ENCODE data around the gene CACNG4. TPM values are rescaled to one million over a fixed set of nuclear protein-coding genes. Genes with fewer than 3 reads are reported as not detected.

Gene CACNG4
- total and polyA plus RNA-seq, 2 of the 4 experiments (the other 2 are of a cell fraction), result under 0.01 to 0.53 TPM

DNA sequence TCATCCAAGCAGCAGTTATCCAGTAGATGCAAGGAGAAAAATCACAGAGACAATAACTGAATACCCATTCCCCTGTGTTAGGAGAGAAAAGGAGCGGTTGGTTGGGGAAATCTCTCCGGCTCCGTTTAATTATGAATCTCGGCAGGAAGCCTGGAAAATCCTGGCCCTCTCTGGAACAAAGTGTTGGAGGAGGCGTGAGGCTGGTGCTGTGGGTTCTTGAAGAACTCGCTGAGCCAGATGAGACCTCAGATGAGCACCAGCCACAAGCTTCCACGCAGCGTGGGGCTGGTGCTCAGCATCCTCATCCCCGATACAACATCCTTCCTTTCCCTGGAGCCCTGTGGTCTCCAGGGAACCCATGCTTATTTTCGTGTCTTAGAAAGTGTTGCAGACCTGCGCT, 39.7 kb downstream of the CACNG4 start:
- H2BK120ac ChIP-seq (ENCODE audit: low read depth, low read length), result no peak overlapping the region
- no peak for DNase-seq
- H3K4me1 ChIP-seq (ENCODE audit: control insufficient read depth, insufficient read depth, low read length), result no peaks in the 10 kb centered on the region
- H3K9ac ChIP-seq (ENCODE audit: low read depth, low read length), result no peak overlapping the region
- no peak overlapping the region for H3K14ac ChIP-seq (replicated peaks; ENCODE audit: low read depth, low read length)
- no peak overlapping the region for H3K4me3 ChIP-seq (ENCODE audit: insufficient read depth, low read depth, low read length)
- TF ChIP-seq CTCF (conservative IDR thresholded peaks at IDR 0.05; ENCODE audit: low read depth, low read length) (no peak), MAZ (IDR thresholded peaks at IDR 0.05; ENCODE audit: borderline replicate concordance, low read depth, low read length) (no peak), RAD21 (IDR thresholded peaks at IDR 0.05; ENCODE audit: low read length) (no peak), SMC3 (IDR thresholded peaks at IDR 0.05; ENCODE audit: low read depth, low read length) (no peak), RFX5 (IDR thresholded peaks at IDR 0.05; ENCODE audit: low read depth, low read length) (no peak), CEBPB (IDR thresholded peaks at IDR 0.05; ENCODE audit: low read depth, low read length) (no peak), CHD1 (IDR thresholded peaks at IDR 0.05; ENCODE audit: low read depth, low read length) (no peak), MXI1 (IDR thresholded peaks at IDR 0.05; ENCODE audit: borderline replicate concordance, low read depth, low read length) (no peak), POLR2A (IDR thresholded peaks at IDR 0.05; ENCODE audit: low read depth, low read length) (no peak), BHLHE40 (IDR thresholded peaks at IDR 0.05; ENCODE audit: low read depth, low read length) (no peak)
- TF ChIP-seq, protein P1, sequence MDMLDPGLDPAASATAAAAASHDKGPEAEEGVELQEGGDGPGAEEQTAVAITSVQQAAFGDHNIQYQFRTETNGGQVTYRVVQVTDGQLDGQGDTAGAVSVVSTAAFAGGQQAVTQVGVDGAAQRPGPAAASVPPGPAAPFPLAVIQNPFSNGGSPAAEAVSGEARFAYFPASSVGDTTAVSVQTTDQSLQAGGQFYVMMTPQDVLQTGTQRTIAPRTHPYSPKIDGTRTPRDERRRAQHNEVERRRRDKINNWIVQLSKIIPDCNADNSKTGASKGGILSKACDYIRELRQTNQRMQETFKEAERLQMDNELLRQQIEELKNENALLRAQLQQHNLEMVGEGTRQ (IDR thresholded peaks at IDR 0.05; ENCODE audit: low read depth, low read length), result no peak
- TF ChIP-seq, protein P2, sequence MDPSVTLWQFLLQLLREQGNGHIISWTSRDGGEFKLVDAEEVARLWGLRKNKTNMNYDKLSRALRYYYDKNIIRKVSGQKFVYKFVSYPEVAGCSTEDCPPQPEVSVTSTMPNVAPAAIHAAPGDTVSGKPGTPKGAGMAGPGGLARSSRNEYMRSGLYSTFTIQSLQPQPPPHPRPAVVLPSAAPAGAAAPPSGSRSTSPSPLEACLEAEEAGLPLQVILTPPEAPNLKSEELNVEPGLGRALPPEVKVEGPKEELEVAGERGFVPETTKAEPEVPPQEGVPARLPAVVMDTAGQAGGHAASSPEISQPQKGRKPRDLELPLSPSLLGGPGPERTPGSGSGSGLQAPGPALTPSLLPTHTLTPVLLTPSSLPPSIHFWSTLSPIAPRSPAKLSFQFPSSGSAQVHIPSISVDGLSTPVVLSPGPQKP (IDR thresholded peaks at IDR 0.05; ENCODE audit: borderline replicate concordance, low read depth, low read length), result no peak
- no peak overlapping the region for H3K27ac ChIP-seq (ENCODE audit: insufficient read depth, low read length)
- no peak overlapping the region for H2AK5ac ChIP-seq (ENCODE audit: low read depth, low read length)
- no peak overlapping the region for H3K4ac ChIP-seq (ENCODE audit: low read depth, low read length)
- no peak overlapping the region for H2BK15ac ChIP-seq (ENCODE audit: low read depth, low read length)
- no peak overlapping the region for H2AK9ac ChIP-seq (replicated peaks; ENCODE audit: low read depth, low read length, poor library complexity)
- H3K56ac ChIP-seq (ENCODE audit: extremely low read depth, insufficient read depth, low read length), result no peak overlapping the region
- H4K20me1 ChIP-seq (ENCODE audit: insufficient read depth, low read length), result no peaks in the 10 kb centered on the region
- no peak overlapping the region for H4K5ac ChIP-seq (ENCODE audit: low read depth, low read length)
- H2AFZ ChIP-seq (replicated peaks; ENCODE audit: low read length, poor library complexity), result no peak overlapping the region
- ATAC-seq (ENCODE audit: low read depth), result no peak
- in situ Hi-C loops (cut with MboI; ENCODE audit: low sequenced_read_pairs), result no loop called here
- H4K91ac ChIP-seq (ENCODE audit: insufficient read depth, low read depth, low read length), result no peak overlapping the region
- H4K8ac ChIP-seq (ENCODE audit: low read depth in 2 of 2, low read length in 2 of 2), result no peak overlapping the region
- no TSS peak for BruUV-seq (replicated peaks)
- no peak overlapping the region for H3K23ac ChIP-seq (ENCODE audit: low read depth, low read length)
- POLR2A ChIA-PET (ENCODE audit: unreplicated experiment), result no interaction called here
- no peak overlapping the region for H2BK5ac ChIP-seq (ENCODE audit: low read depth, low read length, poor library complexity, severe bottlenecking)
- no peak overlapping the region for H3K4me2 ChIP-seq (ENCODE audit: low read depth, low read length)
- WGBS, 2 experiments (ENCODE audit: extremely low coverage in 2 of 2, insufficient read length in 1 of 2), result 80% methylated on average over 2 of the region's 11 CpGs; no CpG with 5 or more reads in 1 of the 2 experiments
- H2BK20ac ChIP-seq (ENCODE audit: low read depth, low read length), result no peak overlapping the region
- H3K9me3 ChIP-seq (ENCODE audit: control insufficient read depth, insufficient read depth, low read length), result peaks cover 4% of the 10 kb centered on the region; the same call in 1 of the 2 replicates
- peaks cover 23% of the 10 kb centered on the region for H3K27me3 ChIP-seq (ENCODE audit: control insufficient read depth, insufficient read depth, low read length)
- no peak overlapping the region for H3K18ac ChIP-seq (ENCODE audit: low read depth, low read length)
- intact Hi-C loops (cut with micrococcal nuclease), result no loop called here
- H3K9me1 ChIP-seq (ENCODE audit: insufficient read depth, low read length), result no peaks in the 10 kb centered on the region
- no peaks in the 10 kb centered on the region for H3K79me1 ChIP-seq (ENCODE audit: low read depth in 1 of 2, low read length in 2 of 2)
- CTCF ChIA-PET, result interaction anchor here (0.6 kb wide), 1 partner anchor 39 kb away, joined by 3 read pairs; no protein-coding TSS in a partner anchor
- dilution Hi-C loops (cut with HindIII; ENCODE audit: low sequenced_read_pairs, unreplicated experiment), result no loop called here
- H3K36me3 ChIP-seq (ENCODE audit: control insufficient read depth, insufficient read depth, low read length), result no peaks in the 10 kb centered on the region

Measured in IMR-90 (cell line).